ENCODE data around the gene TECPR1.

DNA sequence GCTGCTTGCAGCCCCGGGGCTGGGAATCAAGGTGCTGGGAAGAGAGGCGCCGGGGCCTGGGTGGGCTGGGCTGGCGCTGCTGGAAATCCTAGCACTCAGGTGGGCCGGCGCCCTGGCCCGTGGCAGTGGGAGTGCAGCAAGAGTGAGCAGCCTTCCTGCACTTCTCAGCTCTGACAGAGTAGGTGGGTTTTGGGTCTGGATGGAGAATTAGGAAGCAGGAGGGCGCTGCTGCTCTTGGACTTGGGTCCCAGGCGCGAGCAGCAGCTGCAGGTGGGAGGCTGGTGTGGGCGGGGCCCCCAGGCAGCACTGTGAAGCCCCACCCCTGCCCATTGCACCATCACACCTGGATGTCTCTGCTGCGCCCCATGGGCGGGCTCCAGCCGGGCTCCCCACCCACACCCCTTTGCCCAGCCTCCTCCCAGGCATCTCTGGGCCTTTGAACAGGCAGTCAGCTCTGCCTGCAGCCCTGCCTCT, 35.5 kb upstream of the TECPR1 start:
- TF ChIP-seq, protein P1, sequence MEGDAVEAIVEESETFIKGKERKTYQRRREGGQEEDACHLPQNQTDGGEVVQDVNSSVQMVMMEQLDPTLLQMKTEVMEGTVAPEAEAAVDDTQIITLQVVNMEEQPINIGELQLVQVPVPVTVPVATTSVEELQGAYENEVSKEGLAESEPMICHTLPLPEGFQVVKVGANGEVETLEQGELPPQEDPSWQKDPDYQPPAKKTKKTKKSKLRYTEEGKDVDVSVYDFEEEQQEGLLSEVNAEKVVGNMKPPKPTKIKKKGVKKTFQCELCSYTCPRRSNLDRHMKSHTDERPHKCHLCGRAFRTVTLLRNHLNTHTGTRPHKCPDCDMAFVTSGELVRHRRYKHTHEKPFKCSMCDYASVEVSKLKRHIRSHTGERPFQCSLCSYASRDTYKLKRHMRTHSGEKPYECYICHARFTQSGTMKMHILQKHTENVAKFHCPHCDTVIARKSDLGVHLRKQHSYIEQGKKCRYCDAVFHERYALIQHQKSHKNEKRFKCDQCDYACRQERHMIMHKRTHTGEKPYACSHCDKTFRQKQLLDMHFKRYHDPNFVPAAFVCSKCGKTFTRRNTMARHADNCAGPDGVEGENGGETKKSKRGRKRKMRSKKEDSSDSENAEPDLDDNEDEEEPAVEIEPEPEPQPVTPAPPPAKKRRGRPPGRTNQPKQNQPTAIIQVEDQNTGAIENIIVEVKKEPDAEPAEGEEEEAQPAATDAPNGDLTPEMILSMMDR (IDR thresholded peaks at IDR 0.05) = no peak
- no peak for TF ChIP-seq EZH2 (IDR thresholded peaks at IDR 0.05)

Measured in neural progenitor cell (in vitro differentiated cells).